Measurements from ENCODE around the gene CCDC87. TPM values are rescaled to one million over a fixed set of nuclear protein-coding genes. Genes with fewer than 3 reads are reported as not detected.
"Not testable (repeated sequence)": the region's sequence is repeated elsewhere in the genome, so short reads cannot be mapped to it uniquely, and the experiment has no call there.

The CCDC87 gene
- total and polyA plus RNA-seq, 9 donors = 0.13 to 0.60 (median 0.45) TPM

GRCh38 chr11:66546368-66546965 is 46.4 kb downstream of the CCDC87 start, which contains the start of gene ACTN3:
ACTN3 (plus strand) TSS chr11:66546903; CDS start chr11:66546938, 35 bp downstream.
- Histone ChIP-seq H3K9me3 (no peaks in the 10 kb centered on the region), H3K4me3 (peak within 1 kb of the TSS; percentile 86), H3K36me3 (no peaks in the 10 kb centered on the region), H3K27me3 (no peaks in the 10 kb centered on the region), H3K27ac (no peak within 1 kb of the TSS), H3K4me1 (ENCODE audit: insufficient read depth) (peaks cover 2% of the 10 kb centered on the region)
- TF ChIP-seq CTCF (IDR thresholded peaks at IDR 0.05) = no peak
- no peak for TF ChIP-seq POLR2A (IDR thresholded peaks at IDR 0.05)
- no peak for TF ChIP-seq EP300 (IDR thresholded peaks at IDR 0.05)
- whole genome bisulfite sequencing, 3 donors = 0 to 3% (median 1%) methylated on average over 33 to 37 of the region's 37 CpGs
- DNase-seq = peak; percentile 42 to 71 (median 50)
- intact Hi-C loops (cut with DNase I) = no loop called here

DNA sequence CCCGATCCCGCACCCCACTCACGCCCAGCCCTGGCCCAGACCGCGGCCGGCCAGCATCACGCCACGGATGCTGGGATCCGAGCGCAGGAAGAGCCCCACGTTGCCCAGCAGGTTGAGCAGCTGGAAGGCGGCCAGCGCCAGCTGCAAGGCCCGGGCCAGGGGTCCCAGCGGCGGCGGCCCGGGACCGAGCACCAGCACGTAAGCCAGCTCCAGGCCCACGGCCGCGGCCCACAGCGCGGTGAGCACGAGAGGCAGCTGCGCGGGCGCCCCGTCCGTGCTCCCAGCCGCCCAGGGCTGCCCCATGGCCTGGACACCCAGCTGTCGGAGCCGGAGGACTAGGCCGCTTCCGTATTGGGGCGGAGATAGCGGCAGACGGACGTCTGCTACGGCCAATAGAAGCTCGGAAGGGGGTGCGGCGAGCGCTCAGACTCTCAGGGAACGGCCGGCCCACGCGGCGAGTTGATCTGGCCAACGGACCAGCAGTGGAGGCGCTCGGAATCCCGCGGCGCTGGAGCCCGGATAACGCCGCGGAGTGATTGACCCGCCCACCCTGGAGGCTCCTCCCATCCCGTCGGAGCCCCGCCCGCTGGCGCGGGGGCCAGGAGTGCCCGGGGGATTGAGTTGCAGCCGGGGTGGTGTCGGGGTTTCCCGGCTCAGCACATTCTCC is 47.0 kb downstream of the CCDC87 start, which contains the start of gene ZDHHC24:
ZDHHC24 (minus strand) TSS at position 348 of the 667 bp plus-strand sequence; CDS start at position 303, 45 bp downstream.
- H3K27ac ChIP-seq = no peak within 1 kb of the TSS
- intact Hi-C loops (cut with DNase I) = no loop called here
- DNase-seq = peak; percentile 96 to 99 (median 97)
- H3K9me3 ChIP-seq = no peaks in the 10 kb centered on the region
- peaks cover 2% of the 10 kb centered on the region for H3K4me1 ChIP-seq (ENCODE audit: insufficient read depth)
- H3K27me3 ChIP-seq = no peaks in the 10 kb centered on the region
- TF ChIP-seq EP300 (IDR thresholded peaks at IDR 0.05) = no peak
- TF ChIP-seq CTCF (IDR thresholded peaks at IDR 0.05) = no peak
- no peak for TF ChIP-seq POLR2A (IDR thresholded peaks at IDR 0.05)
- H3K36me3 ChIP-seq = no peaks in the 10 kb centered on the region
- 0 to 1% (median 0%) methylated on average over 41 to 71 of the region's 71 CpGs for WGBS, 3 donors
- H3K4me3 ChIP-seq = peak within 1 kb of the TSS; percentile 86

GRCh38 chr11:66544952-66545351 is 47.9 kb downstream of the CCDC87 start:
- intact Hi-C loops (cut with DNase I); H3K36me3 ChIP-seq; H3K27me3 ChIP-seq; DNase-seq; H3K4me1 ChIP-seq (ENCODE audit: insufficient read depth); H3K27ac ChIP-seq; H3K9me3 ChIP-seq: not testable (repeated sequence)
- H3K4me3 ChIP-seq = peak overlapping the region; percentile 86
- WGBS, 3 donors = 54 to 72% (median 71%) methylated on average over 14 of the region's 14 CpGs

- 7 to 42% (median 8%) methylated on average over 19 to 26 of the region's 26 CpGs for WGBS, 3 donors
- no peak overlapping the region for H3K4me3 ChIP-seq
- intact Hi-C loops (cut with DNase I) = no loop called here
- no peaks in the 10 kb centered on the region for H3K27me3 ChIP-seq
- TF ChIP-seq POLR2A (IDR thresholded peaks at IDR 0.05) = no peak
- TF ChIP-seq EP300 (IDR thresholded peaks at IDR 0.05) = no peak
- TF ChIP-seq CTCF (IDR thresholded peaks at IDR 0.05) = peak in 2 of 3 donors; percentile 25 to 38
- no peaks in the 10 kb centered on the region for H3K36me3 ChIP-seq
- H3K9me3 ChIP-seq = no peaks in the 10 kb centered on the region
- peaks cover 2% of the 10 kb centered on the region for H3K4me1 ChIP-seq (ENCODE audit: insufficient read depth)
- peak; percentile 48 to 77 (median 67) for DNase-seq
- no peak overlapping the region for H3K27ac ChIP-seq
Observed at GRCh38 chr11:66543263-66544107, 49.4 kb downstream of the CCDC87 start.

Data from ovary (tissue), 9 donors.